ENCODE measurements around the gene TMCO5A.

The TMCO5A gene

GRCh38 chr15:37902126-37902525, 32.3 kb upstream of the TMCO5A start:
- no peak overlapping the region for H3K27ac ChIP-seq
- TF ChIP-seq, protein P1, sequence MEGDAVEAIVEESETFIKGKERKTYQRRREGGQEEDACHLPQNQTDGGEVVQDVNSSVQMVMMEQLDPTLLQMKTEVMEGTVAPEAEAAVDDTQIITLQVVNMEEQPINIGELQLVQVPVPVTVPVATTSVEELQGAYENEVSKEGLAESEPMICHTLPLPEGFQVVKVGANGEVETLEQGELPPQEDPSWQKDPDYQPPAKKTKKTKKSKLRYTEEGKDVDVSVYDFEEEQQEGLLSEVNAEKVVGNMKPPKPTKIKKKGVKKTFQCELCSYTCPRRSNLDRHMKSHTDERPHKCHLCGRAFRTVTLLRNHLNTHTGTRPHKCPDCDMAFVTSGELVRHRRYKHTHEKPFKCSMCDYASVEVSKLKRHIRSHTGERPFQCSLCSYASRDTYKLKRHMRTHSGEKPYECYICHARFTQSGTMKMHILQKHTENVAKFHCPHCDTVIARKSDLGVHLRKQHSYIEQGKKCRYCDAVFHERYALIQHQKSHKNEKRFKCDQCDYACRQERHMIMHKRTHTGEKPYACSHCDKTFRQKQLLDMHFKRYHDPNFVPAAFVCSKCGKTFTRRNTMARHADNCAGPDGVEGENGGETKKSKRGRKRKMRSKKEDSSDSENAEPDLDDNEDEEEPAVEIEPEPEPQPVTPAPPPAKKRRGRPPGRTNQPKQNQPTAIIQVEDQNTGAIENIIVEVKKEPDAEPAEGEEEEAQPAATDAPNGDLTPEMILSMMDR (IDR thresholded peaks at IDR 0.05) = no peak
- TF ChIP-seq ZFX (IDR thresholded peaks at IDR 0.05; ENCODE audit: borderline replicate concordance) = no peak

GRCh38 chr15:37903919-37904625, 30.4 kb upstream of the TMCO5A start:
- H3K27ac ChIP-seq = no peak overlapping the region
- TF ChIP-seq, protein P1 (IDR thresholded peaks at IDR 0.05) = no peak
- TF ChIP-seq ZFX (IDR thresholded peaks at IDR 0.05; ENCODE audit: borderline replicate concordance) = no peak

- no peak overlapping the region for H3K27ac ChIP-seq
- TF ChIP-seq, protein P1 (IDR thresholded peaks at IDR 0.05) = no peak
- TF ChIP-seq ZFX (IDR thresholded peaks at IDR 0.05; ENCODE audit: borderline replicate concordance) = no peak
Observed at GRCh38 chr15:37907136-37907535, 27.3 kb upstream of the TMCO5A start.

DNA sequence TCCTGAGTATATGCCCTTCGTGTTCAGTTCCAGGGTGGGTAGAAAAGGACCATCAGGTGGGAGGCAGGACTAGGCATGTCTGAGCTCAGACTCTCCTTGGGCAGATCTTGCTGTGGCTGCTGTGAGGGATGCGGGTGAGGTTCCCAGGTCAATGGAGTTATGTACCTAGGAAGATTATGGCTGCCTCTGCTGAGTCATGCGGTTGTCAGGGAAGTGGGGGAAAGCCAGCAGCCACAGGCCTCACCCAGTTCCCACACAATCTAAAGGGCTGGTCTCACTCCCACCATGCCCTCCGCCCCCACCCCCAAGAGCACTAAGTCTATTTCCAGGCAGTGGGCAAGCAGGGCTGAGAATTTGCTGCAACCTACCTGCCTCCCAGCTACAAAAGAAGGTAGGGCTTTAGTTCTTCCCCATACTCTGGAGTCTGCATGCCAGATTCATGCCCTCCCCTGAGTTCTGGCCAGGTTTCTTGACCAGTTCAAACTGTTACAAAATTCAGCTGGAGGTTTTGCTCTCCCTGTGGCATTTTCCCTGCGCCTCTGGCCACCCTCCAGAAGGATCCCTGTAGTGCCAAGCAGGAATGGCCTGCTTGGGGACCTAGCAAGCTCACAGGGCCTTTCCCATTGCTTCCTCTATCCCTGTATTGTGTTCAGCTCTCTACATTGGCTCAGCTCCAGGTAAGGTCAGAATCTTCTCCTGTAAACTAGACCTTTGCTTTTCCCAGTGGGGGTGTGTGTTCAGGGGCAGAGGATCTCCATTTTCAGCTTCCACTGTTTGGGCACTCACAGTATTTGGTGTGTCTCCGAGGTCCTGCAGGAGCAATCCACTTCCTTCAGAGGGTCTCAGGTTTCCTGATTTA, 12.7 kb upstream of the TMCO5A start:
- no peak overlapping the region for H3K27ac ChIP-seq
- no peak for TF ChIP-seq ZFX (IDR thresholded peaks at IDR 0.05; ENCODE audit: borderline replicate concordance)
- TF ChIP-seq, protein P1 (IDR thresholded peaks at IDR 0.05) = no peak

- no peak overlapping the region for H3K27ac ChIP-seq
- TF ChIP-seq, protein P1 (IDR thresholded peaks at IDR 0.05) = no peak
- TF ChIP-seq ZFX (IDR thresholded peaks at IDR 0.05; ENCODE audit: borderline replicate concordance) = no peak
Observed at GRCh38 chr15:37926136-37926535, 8.3 kb upstream of the TMCO5A start.

DNA sequence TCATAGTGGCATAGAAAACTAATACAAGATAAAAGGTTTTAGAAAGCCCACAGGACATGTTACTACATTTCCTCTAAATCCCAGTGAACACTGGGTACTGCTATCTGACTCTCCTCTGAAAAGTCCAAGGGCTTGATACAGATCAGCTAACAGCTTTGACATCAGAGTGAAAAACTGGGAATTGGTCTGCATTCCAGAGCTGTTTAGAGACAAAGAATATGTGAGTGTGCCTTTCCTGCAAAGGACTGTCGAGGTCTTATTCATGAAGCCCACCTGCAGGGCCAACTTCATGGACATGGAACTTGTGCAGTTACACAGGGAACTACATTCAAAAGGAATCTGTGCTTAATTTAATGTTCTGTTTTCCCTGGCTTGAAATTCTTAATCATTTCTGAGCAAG, 5.2 kb upstream of the TMCO5A start:
- no peak overlapping the region for H3K27ac ChIP-seq
- TF ChIP-seq, protein P1 (IDR thresholded peaks at IDR 0.05) = no peak
- no peak for TF ChIP-seq ZFX (IDR thresholded peaks at IDR 0.05; ENCODE audit: borderline replicate concordance)

DNA sequence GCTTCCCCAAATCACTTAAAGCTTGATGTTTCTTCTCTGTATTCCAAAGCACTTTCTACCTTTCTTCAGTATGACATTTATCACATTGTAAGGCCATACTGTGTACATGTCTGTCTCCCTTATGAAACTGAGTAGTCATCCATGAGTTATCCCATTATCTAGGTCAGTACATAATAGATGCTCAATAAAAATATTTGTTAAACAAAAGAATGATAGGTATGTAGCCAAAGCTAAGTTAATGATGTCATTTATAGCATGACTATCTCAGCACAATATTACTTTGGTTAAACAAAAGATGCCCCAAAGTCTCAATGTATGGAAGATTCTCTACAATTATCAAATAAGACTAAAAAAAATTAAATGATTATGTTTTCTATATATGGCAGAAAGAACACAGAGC, 3.1 kb upstream of the TMCO5A start:
- H3K27ac ChIP-seq = no peak overlapping the region
- TF ChIP-seq, protein P1 (IDR thresholded peaks at IDR 0.05) = no peak
- TF ChIP-seq ZFX (IDR thresholded peaks at IDR 0.05; ENCODE audit: borderline replicate concordance) = no peak
